Skeletal muscle satellite cell (primary cell): ENCODE results near the gene CD200R1. TPM values are rescaled to one million over a fixed set of nuclear protein-coding genes. Genes with fewer than 3 reads are reported as not detected.

Source experiments
- H3K27me3 ChIP-seq: 2 replicates; pipeline ENCODE4 v1.7.0; 2013; ENCODE audit warnings: low read length; ENCODE audit not compliant: control insufficient read depth, insufficient read depth
- H3K36me3 ChIP-seq: 2 replicates; pipeline ENCODE4 v1.7.0; 2013; ENCODE audit warnings: mild to moderate bottlenecking, control low read depth, low read length; ENCODE audit not compliant: insufficient read depth
- H3K4me1 ChIP-seq: 2 replicates; pipeline ENCODE4 v1.7.0; 2013; ENCODE audit warnings: low read length; ENCODE audit not compliant: control insufficient read depth, insufficient read depth
- H3K4me2 ChIP-seq: 2 replicates; pipeline ENCODE4 v1.7.0; 2013; ENCODE audit warnings: mild to moderate bottlenecking, low read length
- H3K4me3 ChIP-seq: 2 replicates; pipeline ENCODE4 v1.7.0; 2013; ENCODE audit warnings: low read length
- H3K9ac ChIP-seq: 2 replicates; pipeline ENCODE4 v1.7.0; 2013; ENCODE audit warnings: mild to moderate bottlenecking, low read depth, low read length, moderate library complexity
- H3K9me3 ChIP-seq: replicated peaks from 2 replicates; pipeline ENCODE4 v1.7.0; 2013; ENCODE audit warnings: mild to moderate bottlenecking, control low read depth, low read length
- total RNA-seq: library from RNA; depleted of rRNA; stranded (reverse); fragments of >200 nt; gene quantifications from 2 replicates; pipeline ENCODE4 v1.2.3, GENCODE V29; 2012; rRNA removed

The CD200R1 gene
- total RNA-seq, result 0.25 TPM in 1 of 2 replicates, not detected in the other

DNA sequence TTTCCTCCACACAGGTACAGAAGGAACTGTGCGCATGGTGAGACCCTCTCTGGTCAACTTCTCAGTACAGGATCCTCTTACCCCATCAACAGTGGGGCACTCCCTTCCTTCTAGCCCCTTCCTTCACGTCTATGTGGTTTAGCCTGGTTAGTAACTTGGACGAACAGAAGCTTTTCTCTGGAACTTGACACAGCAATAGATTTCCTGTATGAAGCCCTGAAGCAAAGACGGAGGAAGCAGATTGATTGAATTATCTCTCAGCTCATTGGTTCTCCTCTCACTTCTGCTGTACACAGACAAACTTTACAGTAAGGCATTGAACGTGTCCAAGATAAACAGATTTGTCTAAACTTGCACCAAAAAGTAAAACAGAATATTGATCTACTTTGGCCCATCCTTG is at the start of gene CD200R1:
CD200R1 (minus strand) TSS at position 210 of the 400 bp plus-strand sequence. CDS start 246 bp downstream, outside the sequence.
- Histone ChIP-seq H3K4me1 (no peaks in the 10 kb centered on the region), H3K9ac (no peak within 1 kb of the TSS), H3K4me3 (no peak within 1 kb of the TSS), H3K9me3 (no peaks in the 10 kb centered on the region), H3K4me2 (no peak within 1 kb of the TSS), H3K36me3 (no peaks in the 10 kb centered on the region), H3K27me3 (peaks cover 10% of the 10 kb centered on the region)

DNA sequence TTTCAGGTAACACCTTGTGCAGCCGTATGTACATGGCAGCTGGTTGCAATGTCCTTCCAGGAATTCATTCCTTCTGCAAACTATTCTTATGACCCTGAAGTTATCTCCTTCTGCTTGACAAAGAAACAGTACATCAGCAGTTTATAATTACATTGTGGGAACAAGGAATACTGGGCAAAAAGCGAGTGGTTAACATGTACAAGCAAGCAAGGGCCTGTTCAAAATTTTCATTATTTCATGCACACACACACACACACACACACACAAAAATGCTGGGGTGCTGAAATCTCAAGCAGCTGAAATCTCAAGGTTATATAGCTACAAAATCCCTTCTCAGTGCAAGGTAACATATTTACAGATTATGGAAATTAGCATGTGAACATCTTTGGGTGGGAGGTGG is 46.6 kb upstream of the CD200R1 start:
- H3K4me3 ChIP-seq, result no peak overlapping the region
- no peak overlapping the region for H3K4me2 ChIP-seq
- no peaks in the 10 kb centered on the region for H3K27me3 ChIP-seq
- no peak overlapping the region for H3K9ac ChIP-seq
- H3K9me3 ChIP-seq, result no peaks in the 10 kb centered on the region
- peaks cover 17% of the 10 kb centered on the region for H3K4me1 ChIP-seq
- peaks cover 10% of the 10 kb centered on the region for H3K36me3 ChIP-seq

GRCh38 chr3:113019182-113020137 is 44.6 kb upstream of the CD200R1 start:
- H3K4me3 ChIP-seq, result peak overlapping the region; percentile 91
- H3K4me1 ChIP-seq, result peaks cover 17% of the 10 kb centered on the region

DNA sequence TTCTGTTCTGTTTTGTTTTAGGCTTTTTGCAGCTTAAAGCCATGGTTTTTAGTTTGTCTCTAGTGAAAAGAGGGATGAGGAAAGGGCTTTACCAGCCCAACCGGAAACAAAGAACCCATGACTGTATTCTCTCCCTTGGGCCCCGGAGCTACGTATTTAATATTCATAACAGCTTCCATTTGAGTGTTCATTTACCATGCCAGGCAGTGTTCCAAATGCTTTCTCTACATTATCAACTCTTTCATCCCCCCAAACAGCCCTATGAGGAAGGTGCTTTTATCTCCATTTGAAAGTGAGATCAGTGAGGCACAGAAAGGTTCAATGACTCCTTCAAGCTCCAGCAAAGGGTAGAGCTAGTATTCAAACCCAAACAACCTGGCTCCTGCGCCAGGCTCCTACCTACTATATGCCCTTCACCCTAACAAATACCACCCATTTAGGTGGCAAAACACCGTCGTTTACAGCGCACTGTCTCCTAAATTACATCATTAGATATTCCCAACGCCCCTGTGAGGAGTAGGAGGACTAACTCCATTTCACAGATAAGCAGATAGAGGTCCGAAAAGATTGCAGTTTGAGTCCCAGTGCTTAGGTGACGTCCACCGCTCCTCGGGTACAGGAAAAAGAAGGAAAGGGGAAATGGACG is 43.8 kb upstream of the CD200R1 start:
- H3K9ac ChIP-seq, result peak overlapping the region; percentile 96
- H3K4me1 ChIP-seq, result peaks cover 17% of the 10 kb centered on the region
- H3K4me2 ChIP-seq, result peak overlapping the region; percentile 88
- no peaks in the 10 kb centered on the region for H3K9me3 ChIP-seq
- no peaks in the 10 kb centered on the region for H3K27me3 ChIP-seq
- peaks cover 31% of the 10 kb centered on the region for H3K36me3 ChIP-seq
- H3K4me3 ChIP-seq, result peak overlapping the region; percentile 91

More at GRCh38 chr3:113019182-113020137, 44.6 kb upstream of the CD200R1 start:
- peak overlapping the region; percentile 96 for H3K9ac ChIP-seq
- H3K36me3 ChIP-seq, result peaks cover 29% of the 10 kb centered on the region
- no peaks in the 10 kb centered on the region for H3K9me3 ChIP-seq
- no peaks in the 10 kb centered on the region for H3K27me3 ChIP-seq
- peak overlapping the region; percentile 88 for H3K4me2 ChIP-seq

GRCh38 chr3:113013593-113013992 is 38.7 kb upstream of the CD200R1 start:
- Histone ChIP-seq H3K9ac (no peak overlapping the region), H3K36me3 (peaks cover 72% of the 10 kb centered on the region), H3K9me3 (no peaks in the 10 kb centered on the region), H3K4me1 (peaks cover 11% of the 10 kb centered on the region), H3K27me3 (no peaks in the 10 kb centered on the region), H3K4me2 (no peak overlapping the region), H3K4me3 (no peak overlapping the region)

GRCh38 chr3:113008117-113008516 is 33.2 kb upstream of the CD200R1 start:
- H3K4me1 ChIP-seq, result no peaks in the 10 kb centered on the region
- no peaks in the 10 kb centered on the region for H3K27me3 ChIP-seq

DNA sequence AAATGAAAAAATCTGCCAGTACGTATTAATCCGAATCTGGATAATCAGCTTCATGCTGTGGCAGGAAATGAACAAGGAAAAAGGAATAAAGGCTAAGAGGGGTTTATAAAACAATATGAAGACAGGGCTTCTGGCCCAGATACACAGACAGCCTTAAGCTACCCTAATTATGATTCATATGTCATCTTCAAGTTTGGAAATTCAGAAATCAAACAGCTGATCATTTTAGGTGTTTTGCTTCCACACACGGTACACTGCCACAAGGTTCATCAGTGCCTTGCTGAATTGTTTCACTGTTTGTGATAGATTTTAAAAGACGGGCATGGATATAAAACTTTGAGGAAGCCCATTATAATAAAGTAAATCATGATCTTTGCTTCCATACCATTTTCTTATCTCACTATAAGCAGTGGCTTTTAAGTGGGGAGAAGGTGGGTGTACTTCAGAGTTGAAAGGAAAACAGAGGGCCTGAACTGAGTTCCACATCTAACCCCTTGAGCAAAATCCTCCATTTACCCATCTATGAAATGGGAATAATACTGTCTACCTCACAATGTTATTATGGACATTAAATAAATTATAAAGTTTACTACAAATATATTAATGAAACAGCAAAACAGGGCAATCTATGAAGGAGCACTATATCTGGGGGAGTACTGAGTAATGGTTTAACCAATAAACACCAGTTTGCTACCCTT is 31.6 kb upstream of the CD200R1 start:
- no peaks in the 10 kb centered on the region for H3K4me1 ChIP-seq
- no peaks in the 10 kb centered on the region for H3K9me3 ChIP-seq
- peaks cover 88% of the 10 kb centered on the region for H3K36me3 ChIP-seq
- no peak overlapping the region for H3K4me2 ChIP-seq
- H3K9ac ChIP-seq, result no peak overlapping the region
- no peak overlapping the region for H3K4me3 ChIP-seq
- H3K27me3 ChIP-seq, result no peaks in the 10 kb centered on the region

More at GRCh38 chr3:113008117-113008516, 33.2 kb upstream of the CD200R1 start:
- Histone ChIP-seq H3K9ac (no peak overlapping the region), H3K4me2 (no peak overlapping the region), H3K9me3 (no peaks in the 10 kb centered on the region), H3K4me3 (no peak overlapping the region), H3K36me3 (peaks cover 85% of the 10 kb centered on the region)

GRCh38 chr3:113005611-113006010 is 30.7 kb upstream of the CD200R1 start:
- no peak overlapping the region for H3K4me2 ChIP-seq
- H3K27me3 ChIP-seq, result no peaks in the 10 kb centered on the region
- no peaks in the 10 kb centered on the region for H3K4me1 ChIP-seq
- no peak overlapping the region for H3K9ac ChIP-seq
- no peak overlapping the region for H3K4me3 ChIP-seq
- no peaks in the 10 kb centered on the region for H3K9me3 ChIP-seq
- peaks cover 89% of the 10 kb centered on the region for H3K36me3 ChIP-seq

- Histone ChIP-seq H3K9ac (no peak overlapping the region), H3K9me3 (no peaks in the 10 kb centered on the region), H3K36me3 (peaks cover 93% of the 10 kb centered on the region), H3K4me1 (no peaks in the 10 kb centered on the region), H3K4me3 (no peak overlapping the region), H3K4me2 (no peak overlapping the region), H3K27me3 (no peaks in the 10 kb centered on the region)
These were observed 27.8 kb upstream of the CD200R1 start for GRCh38 chr3:113002679-113003078.

- Histone ChIP-seq H3K27me3 (no peaks in the 10 kb centered on the region), H3K36me3 (peaks cover 91% of the 10 kb centered on the region), H3K4me2 (no peak overlapping the region), H3K9ac (no peak overlapping the region), H3K9me3 (no peaks in the 10 kb centered on the region), H3K4me3 (no peak overlapping the region), H3K4me1 (no peaks in the 10 kb centered on the region)
These were observed 27.1 kb upstream of the CD200R1 start for GRCh38 chr3:113002037-113002436.

- no peak overlapping the region for H3K4me3 ChIP-seq
- H3K27me3 ChIP-seq, result no peaks in the 10 kb centered on the region
- H3K9ac ChIP-seq, result no peak overlapping the region
- H3K4me1 ChIP-seq, result no peaks in the 10 kb centered on the region
- H3K9me3 ChIP-seq, result no peaks in the 10 kb centered on the region
- peaks cover 82% of the 10 kb centered on the region for H3K36me3 ChIP-seq
- H3K4me2 ChIP-seq, result no peak overlapping the region
These were observed 25.8 kb upstream of the CD200R1 start for GRCh38 chr3:113000691-113001090.
